GM23338 (cell line): ENCODE data around the gene FGD4. TPM values are rescaled to one million over a fixed set of nuclear protein-coding genes. Genes with fewer than 3 reads are reported as not detected.

Experiments
- ATAC-seq: fragments of 200-7000 bp; cut with Tn5 transposase; 3 replicates; pipeline ENCODE4 v1.9.1; 2020
- DNase-seq: peaks from one replicate; pipeline ENCODE4 v3.0.0-alpha.2; 2015; ENCODE audit warnings: low spot score
- H2AFZ ChIP-seq: fragments of 200-600 bp; sonication (generic); 2 replicates; pipeline ENCODE4 v1.8.0; 2016; ENCODE audit warnings: antibody characterized with exemption, mild to moderate bottlenecking, moderate library complexity
- H3F3A ChIP-seq: fragments of 200-600 bp; sonication (generic); replicated peaks from 2 replicates; pipeline ENCODE4 v1.8.0; 2017; ENCODE audit warnings: antibody characterized with exemption, mixed run types, low read depth
- H3K27ac ChIP-seq: fragments of 200-600 bp; sonication (generic); 2 replicates; pipeline ENCODE4 v1.6.1; 2016; ENCODE audit warnings: low read depth
- H3K27me3 ChIP-seq: fragments of 200-600 bp; sonication (generic); 2 replicates; pipeline ENCODE4 v1.8.0; 2016; ENCODE audit warnings: mild to moderate bottlenecking, mixed run types, moderate library complexity; ENCODE audit not compliant: insufficient read depth
- H3K36me3 ChIP-seq: fragments of 200-600 bp; sonication (generic); 2 replicates; pipeline ENCODE4 v1.8.0; 2016; ENCODE audit warnings: mild to moderate bottlenecking; ENCODE audit not compliant: insufficient read depth
- H3K4me1 ChIP-seq: fragments of 200-600 bp; sonication (generic); 2 replicates; pipeline ENCODE4 v1.8.0; 2016; ENCODE audit warnings: mild to moderate bottlenecking, moderate library complexity; ENCODE audit not compliant: insufficient read depth
- H3K4me2 ChIP-seq: fragments of 200-600 bp; sonication (generic); 2 replicates; pipeline ENCODE4 v1.7.1; 2017; ENCODE audit warnings: mixed run types
- H3K4me3 ChIP-seq: fragments of 200-600 bp; sonication (generic); 2 replicates; pipeline ENCODE4 v1.6.1; 2016; ENCODE audit warnings: mixed run types
- H3K79me2 ChIP-seq: fragments of 200-600 bp; sonication (generic); replicated peaks from 2 replicates; pipeline ENCODE4 v1.8.0; 2017; ENCODE audit warnings: mild to moderate bottlenecking; ENCODE audit not compliant: insufficient read depth
- H3K9me2 ChIP-seq: fragments of 200-600 bp; sonication (generic); 2 replicates; pipeline ENCODE4 v1.8.0; 2017; ENCODE audit not compliant: insufficient read depth
- H4K20me1 ChIP-seq: fragments of 200-600 bp; sonication (generic); replicated peaks from 2 replicates; pipeline ENCODE4 v1.8.0; 2017; ENCODE audit warnings: mild to moderate bottlenecking; ENCODE audit not compliant: insufficient read depth
- H3K27ac Mint-ChIP-seq: 2 replicates; pipeline ENCODE4 v1.8.0; 2020; ENCODE audit warnings: inconsistent platforms, mild to moderate bottlenecking, moderate library complexity, mixed read lengths
- H3K27me3 Mint-ChIP-seq: 3 replicates; pipeline ENCODE4 v1.8.0; 2022; ENCODE audit warnings: low read depth, mild to moderate bottlenecking, moderate library complexity, mixed read lengths, inconsistent platforms; ENCODE audit not compliant: insufficient read depth, poor library complexity
- H3K36me3 Mint-ChIP-seq: 3 replicates; pipeline ENCODE4 v1.8.0; 2021; ENCODE audit warnings: low read depth, mild to moderate bottlenecking, inconsistent platforms, moderate library complexity, mixed read lengths
- H3K4me1 Mint-ChIP-seq: 3 replicates; pipeline ENCODE4 v1.8.0; 2020; ENCODE audit warnings: mild to moderate bottlenecking, inconsistent platforms, mixed read lengths
- H3K4me3 Mint-ChIP-seq: 3 replicates; pipeline ENCODE4 v1.8.0; 2021; ENCODE audit warnings: moderate library complexity, mild to moderate bottlenecking, inconsistent platforms, mixed read lengths
- H3K9me3 Mint-ChIP-seq: 3 replicates; pipeline ENCODE4 v1.8.0; 2020; ENCODE audit warnings: moderate library complexity, mild to moderate bottlenecking, inconsistent platforms, mixed read lengths
- CREB1 ChIP-seq: fragments of 250-450 bp; sonication (Bioruptor Pico); IDR thresholded peaks from 2 replicates; pipeline ENCODE4 v1.5.0; 2020; ENCODE audit warnings: low read depth, mild to moderate bottlenecking, moderate library complexity
- CTCF ChIP-seq, 2 experiments: fragments of 200-600 bp in 1 of 2; sonication (generic) in 1 of 2; conservative IDR thresholded peaks; 2 replicates each; pipeline versions ENCODE4 v1.5.1 to v1.6.1; 2016 to 2017; ENCODE audit warnings: antibody characterized with exemption in 2 of 2, low read depth in 2 of 2, mild to moderate bottlenecking in 2 of 2, moderate library complexity in 1 of 2
- ETS1 ChIP-seq: IDR thresholded peaks from 2 replicates; pipeline ENCODE4 v1.6.1; 2016; ENCODE audit warnings: antibody characterized with exemption
- EZH2 ChIP-seq: fragments of 200-600 bp; sonication (generic); IDR thresholded peaks from one replicate; pipeline ENCODE4 v1.8.0; 2017; ENCODE audit warnings: antibody characterized with exemption, mild to moderate bottlenecking, low read depth; ENCODE audit not compliant: unreplicated experiment
- EZH2phosphoT487 ChIP-seq: fragments of 200-600 bp; sonication (generic); IDR thresholded peaks from one replicate; pipeline ENCODE4 v1.8.1; 2018; ENCODE audit warnings: antibody characterized with exemption; ENCODE audit not compliant: unreplicated experiment
- JUNB ChIP-seq: IDR thresholded peaks from one replicate; pipeline ENCODE4 v1.6.1; 2016; ENCODE audit warnings: antibody characterized with exemption; ENCODE audit not compliant: unreplicated experiment
- NANOG ChIP-seq: IDR thresholded peaks from 2 replicates; pipeline ENCODE4 v1.6.1; 2016; ENCODE audit warnings: antibody characterized with exemption, borderline replicate concordance
- POLR2AphosphoS5 ChIP-seq: IDR thresholded peaks from 2 replicates; pipeline ENCODE4 v1.6.1; 2016; ENCODE audit warnings: antibody characterized with exemption, low read depth
- REST ChIP-seq: IDR thresholded peaks from one replicate; pipeline ENCODE4 v1.6.1; 2018; ENCODE audit warnings: antibody characterized with exemption; ENCODE audit not compliant: unreplicated experiment
- STAT1 ChIP-seq: IDR thresholded peaks from one replicate; pipeline ENCODE4 v1.6.1; 2016; ENCODE audit warnings: antibody characterized with exemption; ENCODE audit not compliant: unreplicated experiment
- ZNF114 ChIP-seq: fragments of 250-450 bp; sonication (Bioruptor Pico); IDR thresholded peaks from 2 replicates; pipeline ENCODE4 v1.5.0; 2020; ENCODE audit warnings: mild to moderate bottlenecking, moderate library complexity
- ZNF331 ChIP-seq: fragments of 250-450 bp; sonication (Bioruptor Pico); IDR thresholded peaks from 2 replicates; pipeline ENCODE4 v1.5.0; 2020; ENCODE audit warnings: low read depth, mild to moderate bottlenecking, moderate library complexity
- ZNF462 ChIP-seq: fragments of 250-450 bp; sonication (Bioruptor Pico); IDR thresholded peaks from 2 replicates; pipeline ENCODE4 v1.5.0; 2020; ENCODE audit warnings: mild to moderate bottlenecking, moderate library complexity
- polyA plus RNA-seq: library from polyadenylated mRNA; unstranded; fragments of >200 nt; fragmentation: Nextera tagmentation; extraction: Ambion mirVana; gene quantifications from 2 replicates; pipeline ENCODE4 v1.2.1, GENCODE V29; 2016
- total RNA-seq: library from RNA; depleted of rRNA; stranded (reverse); fragments of >200 nt; shearing (Covaris generic); gene quantifications from 2 replicates; pipeline ENCODE4 v1.2.3, GENCODE V29; 2014

Gene FGD4
- total and polyA plus RNA-seq, 2 experiments from 2014 or later, result 24.3 to 54.3 TPM

GRCh38 chr12:32604565-32604964 is 205.2 kb downstream of the FGD4 start:
- H3K27me3 ChIP-seq, result no peaks in the 10 kb centered on the region
- peaks cover 12% of the 10 kb centered on the region; the same call in 1 of the 2 replicates for H3K4me1 ChIP-seq
- TF ChIP-seq CREB1 (CRISPR knock-in tag), result no peak
- TF ChIP-seq ZNF331 (CRISPR knock-in tag), result no peak
- TF ChIP-seq ZNF114 (CRISPR knock-in tag), result no peak
- no peak for TF ChIP-seq REST
- no peak for TF ChIP-seq EZH2phosphoT487
- no peak for TF ChIP-seq EZH2
- TF ChIP-seq JUNB, result no peak
- TF ChIP-seq CTCF (conservative IDR thresholded peaks at IDR 0.05; ENCODE audit: low read depth in 2 of 2), result no peak
- no peak for TF ChIP-seq NANOG
- TF ChIP-seq ZNF462, result no peak
- no peak for TF ChIP-seq POLR2AphosphoS5
- TF ChIP-seq STAT1, result no peak
- TF ChIP-seq ETS1, result no peak
- H3K4me3 Mint-ChIP-seq, result no peak overlapping the region
- H3K9me2 ChIP-seq, result no peaks in the 10 kb centered on the region
- H3K36me3 ChIP-seq, result peaks cover 15% of the 10 kb centered on the region
- peaks cover 5% of the 10 kb centered on the region; the same call in 1 of the 2 replicates for H3F3A ChIP-seq
- no peak overlapping the region for H3K4me3 ChIP-seq
- 0 out of 2 replicates have a peak, but pooled peaks cover 3% of the 10 kb centered on the region for H4K20me1 ChIP-seq
- H3K27me3 Mint-ChIP-seq, result peaks cover 4% of the 10 kb centered on the region
- H3K4me2 ChIP-seq, result no peak overlapping the region
- H3K36me3 Mint-ChIP-seq, result peaks cover 37% of the 10 kb centered on the region
- peak overlapping the region; percentile 86 for H3K27ac Mint-ChIP-seq
- DNase-seq (no peak), ATAC-seq (peak; percentile 62)
- peaks cover 16% of the 10 kb centered on the region for H3K4me1 Mint-ChIP-seq
- no peak overlapping the region for H2AFZ ChIP-seq
- peak overlapping the region; percentile 68; the same call in 1 of the 2 replicates for H3K27ac ChIP-seq
- no peaks in the 10 kb centered on the region for H3K9me3 Mint-ChIP-seq
- peaks cover 11% of the 10 kb centered on the region; the same call in 1 of the 2 replicates for H3K79me2 ChIP-seq
